Measurements from ENCODE around the gene SPG21. TPM values are rescaled to one million over a fixed set of nuclear protein-coding genes. Genes with fewer than 3 reads are reported as not detected.

Gene SPG21
- total and polyA plus RNA-seq, 8 donors: 21.6 to 129 (median 68.0) TPM

DNA sequence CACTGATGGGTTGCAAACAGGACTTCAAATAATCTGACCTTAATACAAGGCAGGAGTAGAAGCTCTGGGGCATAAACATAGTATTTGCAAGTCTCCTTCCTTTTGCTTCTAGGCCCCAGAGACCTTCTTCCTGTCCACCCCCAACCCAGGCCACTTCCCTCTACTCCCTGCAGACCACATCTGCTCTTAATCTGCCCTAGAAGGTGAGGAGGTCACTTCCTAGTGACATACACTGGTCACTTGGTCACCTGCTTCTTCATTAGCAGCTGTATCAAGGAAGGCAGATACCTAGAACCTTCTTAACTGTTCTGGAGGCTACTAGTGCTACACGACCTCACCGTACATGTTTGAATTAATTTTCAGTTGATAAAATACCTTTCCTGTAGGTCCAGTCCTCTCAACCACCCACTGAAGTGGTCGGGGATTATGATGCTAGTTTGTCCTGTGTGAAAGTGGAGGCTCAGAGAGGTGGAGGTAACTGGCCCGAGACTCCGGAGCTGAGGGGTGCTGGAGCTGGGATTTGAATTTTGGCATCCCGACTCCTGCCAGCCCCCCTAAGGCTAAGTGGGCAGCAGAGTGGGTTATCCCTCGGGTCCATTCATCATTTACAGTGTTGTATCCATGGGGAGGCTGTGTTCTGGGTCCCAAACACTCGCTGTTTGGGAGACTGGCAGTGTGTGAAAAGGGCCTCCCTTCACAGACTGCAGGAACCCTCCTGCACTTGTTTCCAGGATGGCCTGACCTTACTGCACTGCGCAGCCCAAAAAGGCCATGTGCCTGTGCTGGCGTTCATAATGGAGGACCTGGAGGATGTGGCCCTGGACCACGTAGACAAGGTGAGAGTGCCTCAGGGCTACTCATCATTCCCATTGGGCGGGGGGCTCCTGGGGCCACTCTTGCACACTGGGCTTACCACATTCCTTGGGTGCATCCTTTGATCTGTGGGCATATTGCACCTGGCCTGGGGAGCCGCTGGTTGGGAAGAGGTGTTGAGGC lies 64.1 kb downstream of the SPG21 start:
- Histone ChIP-seq H3K9me3 (no peaks in the 10 kb centered on the region), H3K4me1 (no peaks in the 10 kb centered on the region), H3K36me3 (peaks cover 0 to 7% (median 0%) of the 10 kb centered on the region in 4 donors), H3K4me3 (no peak overlapping the region), H3K27me3 (no peaks in the 10 kb centered on the region), H3K27ac (no peak overlapping the region)
- no peak for DNase-seq
- WGBS, 5 donors: 84 to 89% (median 86%) methylated on average over 11 to 13 of the region's 13 CpGs
- intact Hi-C loops (cut with DNase I; ENCODE audit: low total_unique reads): no loop called here
- no peak for TF ChIP-seq POLR2A (IDR thresholded peaks at IDR 0.05)
- TF ChIP-seq EP300 (IDR thresholded peaks at IDR 0.05): no peak
- TF ChIP-seq, protein P1, sequence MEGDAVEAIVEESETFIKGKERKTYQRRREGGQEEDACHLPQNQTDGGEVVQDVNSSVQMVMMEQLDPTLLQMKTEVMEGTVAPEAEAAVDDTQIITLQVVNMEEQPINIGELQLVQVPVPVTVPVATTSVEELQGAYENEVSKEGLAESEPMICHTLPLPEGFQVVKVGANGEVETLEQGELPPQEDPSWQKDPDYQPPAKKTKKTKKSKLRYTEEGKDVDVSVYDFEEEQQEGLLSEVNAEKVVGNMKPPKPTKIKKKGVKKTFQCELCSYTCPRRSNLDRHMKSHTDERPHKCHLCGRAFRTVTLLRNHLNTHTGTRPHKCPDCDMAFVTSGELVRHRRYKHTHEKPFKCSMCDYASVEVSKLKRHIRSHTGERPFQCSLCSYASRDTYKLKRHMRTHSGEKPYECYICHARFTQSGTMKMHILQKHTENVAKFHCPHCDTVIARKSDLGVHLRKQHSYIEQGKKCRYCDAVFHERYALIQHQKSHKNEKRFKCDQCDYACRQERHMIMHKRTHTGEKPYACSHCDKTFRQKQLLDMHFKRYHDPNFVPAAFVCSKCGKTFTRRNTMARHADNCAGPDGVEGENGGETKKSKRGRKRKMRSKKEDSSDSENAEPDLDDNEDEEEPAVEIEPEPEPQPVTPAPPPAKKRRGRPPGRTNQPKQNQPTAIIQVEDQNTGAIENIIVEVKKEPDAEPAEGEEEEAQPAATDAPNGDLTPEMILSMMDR (IDR thresholded peaks at IDR 0.05): no peak
- no peak for TF ChIP-seq POLR2AphosphoS5 (IDR thresholded peaks at IDR 0.05)

DNA sequence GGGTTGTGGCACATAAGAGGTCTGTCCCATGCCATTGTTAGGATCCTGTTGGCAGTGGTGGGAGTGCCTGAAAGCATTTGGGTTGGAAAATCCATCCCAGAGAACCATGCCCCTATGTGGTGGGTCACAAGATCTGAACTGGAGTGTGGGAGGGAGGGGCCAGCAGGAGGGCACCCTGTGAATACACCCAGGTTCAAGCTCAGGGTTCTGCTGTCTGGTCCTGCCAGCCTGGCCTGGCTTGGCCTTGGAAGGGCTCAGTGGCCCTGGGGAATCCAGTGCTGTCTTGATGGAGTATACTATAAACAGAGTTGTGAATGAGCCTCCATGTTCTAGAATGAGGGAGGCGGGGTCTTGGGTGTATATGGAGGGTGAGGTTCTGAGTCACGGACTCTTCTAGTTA lies 66.2 kb downstream of the SPG21 start:
- Histone ChIP-seq H3K4me3 (no peak overlapping the region), H3K4me1 (no peaks in the 10 kb centered on the region), H3K9me3 (no peaks in the 10 kb centered on the region), H3K36me3 (peaks cover 0 to 7% (median 0%) of the 10 kb centered on the region in 4 donors), H3K27me3 (no peaks in the 10 kb centered on the region), H3K27ac (no peak overlapping the region)
- TF ChIP-seq, protein P1 (IDR thresholded peaks at IDR 0.05): no peak
- no peak for TF ChIP-seq POLR2AphosphoS5 (IDR thresholded peaks at IDR 0.05)
- no peak for TF ChIP-seq EP300 (IDR thresholded peaks at IDR 0.05)
- TF ChIP-seq POLR2A (IDR thresholded peaks at IDR 0.05): no peak
- intact Hi-C loops (cut with DNase I; ENCODE audit: low total_unique reads): no loop called here
- DNase-seq: no peak
- 73 to 91% (median 89%) methylated on average over 2 of the region's 2 CpGs for WGBS, 5 donors

DNA sequence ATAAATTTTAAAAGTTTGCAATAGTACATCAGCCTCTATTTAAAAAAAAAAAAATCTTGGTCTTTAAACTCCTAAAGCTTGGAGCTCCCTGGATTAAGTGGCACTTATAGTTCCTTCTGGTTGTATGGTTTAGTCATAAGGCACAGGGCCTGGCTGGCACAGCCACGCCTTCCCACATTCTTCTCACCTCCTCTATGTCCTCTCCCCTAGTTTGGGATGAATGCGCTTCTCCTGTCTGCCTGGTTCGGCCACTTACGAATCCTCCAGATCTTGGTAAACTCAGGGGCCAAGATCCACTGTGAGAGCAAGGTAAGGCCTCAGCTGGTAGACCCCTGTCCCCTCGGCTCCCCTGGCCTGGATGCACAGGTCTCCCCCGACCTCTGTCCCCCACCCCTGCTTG lies 68.0 kb downstream of the SPG21 start:
- DNase-seq: peak in 1 of 2 donors; percentile 56
- H3K9me3 ChIP-seq: no peaks in the 10 kb centered on the region
- TF ChIP-seq POLR2AphosphoS5 (IDR thresholded peaks at IDR 0.05) (no peak), POLR2A (IDR thresholded peaks at IDR 0.05) (no peak), EP300 (IDR thresholded peaks at IDR 0.05) (no peak)
- TF ChIP-seq, protein P1 (IDR thresholded peaks at IDR 0.05): no peak
- 43 to 80% (median 59%) methylated on average over 6 of the region's 6 CpGs for WGBS, 5 donors
- intact Hi-C loops (cut with DNase I; ENCODE audit: low total_unique reads): no loop called here
- H3K4me3 ChIP-seq: no peak overlapping the region
- H3K4me1 ChIP-seq: no peaks in the 10 kb centered on the region
- H3K27ac ChIP-seq: peak overlapping the region in 1 of 5 donors; percentile 28
- H3K36me3 ChIP-seq: peaks cover 0 to 7% (median 0%) of the 10 kb centered on the region in 4 donors
- no peaks in the 10 kb centered on the region for H3K27me3 ChIP-seq

DNA sequence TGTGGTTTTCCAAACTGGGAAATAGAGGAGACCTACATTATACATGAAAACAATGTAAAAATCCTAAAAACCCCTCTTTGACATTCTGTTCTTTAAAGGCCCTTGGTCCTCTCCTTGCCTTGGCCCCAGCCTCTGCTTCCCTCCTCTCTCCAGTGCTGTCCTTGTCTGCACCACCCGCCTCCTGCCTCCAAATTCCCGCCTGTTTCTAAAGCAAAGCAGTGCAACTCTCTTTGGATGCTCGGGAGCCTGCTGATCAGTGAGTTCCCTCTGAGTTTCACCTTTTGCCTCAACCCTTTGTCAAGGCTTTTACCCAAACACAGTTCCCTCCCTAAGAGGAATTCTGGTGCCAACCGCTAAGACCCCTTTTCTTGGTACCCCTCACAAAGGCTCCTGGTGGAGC lies 70.0 kb downstream of the SPG21 start:
- no peaks in the 10 kb centered on the region for H3K9me3 ChIP-seq
- no peaks in the 10 kb centered on the region for H3K4me1 ChIP-seq
- no peaks in the 10 kb centered on the region for H3K36me3 ChIP-seq
- intact Hi-C loops (cut with DNase I; ENCODE audit: low total_unique reads): no loop called here
- H3K27ac ChIP-seq: no peak overlapping the region
- no peak overlapping the region for H3K4me3 ChIP-seq
- DNase-seq: no peak
- WGBS, 5 donors: 92 to 97% (median 95%) methylated on average over 4 of the region's 4 CpGs
- no peak for TF ChIP-seq EP300 (IDR thresholded peaks at IDR 0.05)
- no peak for TF ChIP-seq POLR2A (IDR thresholded peaks at IDR 0.05)
- no peak for TF ChIP-seq POLR2AphosphoS5 (IDR thresholded peaks at IDR 0.05)
- TF ChIP-seq, protein P1 (IDR thresholded peaks at IDR 0.05): no peak
- no peaks in the 10 kb centered on the region for H3K27me3 ChIP-seq

Data from stomach (tissue), 9 donors.